ENCODE measurements around the gene PIM2.
A peak's percentile ranks its signal among the peaks of the same experiment; 100 is the strongest.

PIM2 gene

DNA sequence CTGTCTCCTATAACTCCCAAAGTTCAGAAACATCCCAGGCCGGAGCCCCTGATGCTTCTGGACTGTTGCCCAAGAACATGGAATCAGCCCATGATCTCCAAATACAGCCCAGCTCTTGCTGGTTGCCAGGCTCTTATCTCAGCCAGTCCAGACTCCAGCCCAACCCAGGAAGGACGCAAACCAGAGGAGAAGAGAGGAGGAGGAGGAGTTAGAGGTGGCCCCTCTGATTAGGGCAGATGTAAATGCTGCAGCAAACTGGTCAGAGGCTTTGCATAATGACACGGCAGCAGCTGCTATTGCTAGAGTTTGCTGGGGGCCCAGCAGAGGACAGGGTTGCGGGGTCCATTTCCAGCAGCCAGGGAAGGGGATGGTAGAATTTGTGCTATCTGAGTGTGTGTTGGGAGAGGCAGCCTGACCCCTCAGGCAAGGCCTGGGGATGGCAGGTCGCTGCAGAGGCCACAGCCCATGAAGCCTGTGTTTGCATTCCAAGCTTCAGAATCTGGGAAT, 42.8 kb upstream of the PIM2 start:
- WGBS: 29% methylated on average over 4 of the region's 5 CpGs
- Histone ChIP-seq H3K27ac (ENCODE audit: low read length, poor library complexity, severe bottlenecking) (no peak overlapping the region), H3K4me2 (ENCODE audit: low read length, poor library complexity, severe bottlenecking) (no peak overlapping the region), H3K9ac (ENCODE audit: low read length) (no peak overlapping the region), H3K23ac (ENCODE audit: low read length in 2 of 2) (no peak overlapping the region), H2BK120ac (ENCODE audit: low read depth, low read length) (no peak overlapping the region), H3K18ac (ENCODE audit: low read depth in 1 of 2, low read length in 2 of 2) (no peak overlapping the region), H3K4me1 (ENCODE audit: control insufficient read depth, insufficient read depth, low read depth, low read length) (peaks cover 5% of the 10 kb centered on the region), H4K91ac (ENCODE audit: low read length) (no peak overlapping the region), H2BK5ac (ENCODE audit: low read depth, low read length, poor library complexity, severe bottlenecking) (no peak overlapping the region), H4K8ac (ENCODE audit: low read length) (no peak overlapping the region), H3K27me3 (ENCODE audit: control insufficient read depth in 1 of 2, insufficient read depth in 1 of 2, low read length in 2 of 2) (peaks cover 0 to 3% of the 10 kb centered on the region in 2 experiments), H3K4me3 (ENCODE audit: insufficient read depth in 1 of 2, low read depth in 1 of 2, low read length in 2 of 2) (no peak overlapping the region), H3K14ac (ENCODE audit: low read length in 2 of 2) (no peak overlapping the region), H2BK12ac (ENCODE audit: low read length in 2 of 2) (no peak overlapping the region), H3K4ac (ENCODE audit: low read depth in 1 of 2, low read length in 2 of 2) (no peak overlapping the region), H2AK5ac (ENCODE audit: low read length, severe bottlenecking) (no peak overlapping the region), H2AFZ (ENCODE audit: low read depth, low read length) (no peak overlapping the region), H3K9me3 (ENCODE audit: control insufficient read depth, low read length) (no peaks in the 10 kb centered on the region), H3K79me1 (replicated peaks; ENCODE audit: low read length, poor library complexity, severe bottlenecking) (peaks cover 2% of the 10 kb centered on the region), H2BK15ac (ENCODE audit: low read depth, poor library complexity, severe bottlenecking) (no peak overlapping the region), H3K36me3 (ENCODE audit: control insufficient read depth in 1 of 2, insufficient read depth in 2 of 2, low read depth in 1 of 2, low read length in 2 of 2) (peaks cover 6 to 26% of the 10 kb centered on the region in 2 experiments)
- peak; percentile 54 for DNase-seq

DNA sequence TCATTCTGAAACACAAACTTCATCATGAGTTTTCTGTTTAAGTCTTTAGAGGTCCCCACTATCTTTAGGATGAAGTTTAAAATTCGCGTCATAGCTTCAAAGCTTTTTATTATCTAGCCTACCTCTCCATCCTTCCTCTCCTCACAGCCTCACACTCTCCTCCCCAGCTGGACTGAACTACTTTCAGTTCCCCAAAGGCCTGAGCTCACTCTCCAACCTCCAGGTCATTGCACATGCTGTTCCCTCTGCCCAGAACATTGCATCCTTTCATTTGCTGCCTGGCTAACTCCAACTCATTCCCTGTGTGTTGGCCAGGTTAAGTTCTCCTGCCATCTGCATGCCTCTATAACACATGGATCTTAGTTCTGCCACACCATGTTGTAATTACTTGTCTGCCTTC, 41.5 kb upstream of the PIM2 start:
- Histone ChIP-seq H4K8ac (ENCODE audit: low read length) (no peak overlapping the region), H3K36me3 (ENCODE audit: control insufficient read depth in 1 of 2, insufficient read depth in 2 of 2, low read depth in 1 of 2, low read length in 2 of 2) (peaks cover 14 to 21% of the 10 kb centered on the region in 2 experiments), H2BK120ac (ENCODE audit: low read depth, low read length) (no peak overlapping the region), H2BK12ac (ENCODE audit: low read length in 2 of 2) (no peak overlapping the region), H3K4me1 (ENCODE audit: control insufficient read depth, insufficient read depth, low read depth, low read length) (peaks cover 4% of the 10 kb centered on the region), H3K27me3 (ENCODE audit: control insufficient read depth in 1 of 2, insufficient read depth in 1 of 2, low read length in 2 of 2) (peaks cover 0 to 3% of the 10 kb centered on the region in 2 experiments), H3K4me2 (ENCODE audit: low read length, poor library complexity, severe bottlenecking) (no peak overlapping the region), H3K27ac (ENCODE audit: low read length, poor library complexity, severe bottlenecking) (no peak overlapping the region), H3K9me3 (ENCODE audit: control insufficient read depth, low read length) (no peaks in the 10 kb centered on the region), H3K9ac (ENCODE audit: low read length) (no peak overlapping the region), H3K18ac (ENCODE audit: low read depth in 1 of 2, low read length in 2 of 2) (no peak overlapping the region), H3K4me3 (ENCODE audit: insufficient read depth in 1 of 2, low read depth in 1 of 2, low read length in 2 of 2) (no peak overlapping the region), H2BK15ac (ENCODE audit: low read depth, poor library complexity, severe bottlenecking) (no peak overlapping the region), H2AK5ac (ENCODE audit: low read length, severe bottlenecking) (no peak overlapping the region), H2BK5ac (ENCODE audit: low read depth, low read length, poor library complexity, severe bottlenecking) (no peak overlapping the region), H2AFZ (ENCODE audit: low read depth, low read length) (no peak overlapping the region), H3K14ac (ENCODE audit: low read length in 2 of 2) (no peak overlapping the region), H3K23ac (ENCODE audit: low read length in 2 of 2) (no peak overlapping the region), H3K4ac (ENCODE audit: low read depth in 1 of 2, low read length in 2 of 2) (no peak overlapping the region), H4K91ac (ENCODE audit: low read length) (no peak overlapping the region), H3K79me1 (replicated peaks; ENCODE audit: low read length, poor library complexity, severe bottlenecking) (no peaks in the 10 kb centered on the region)
- 98% methylated on average over 2 of the region's 2 CpGs for WGBS
- DNase-seq: no peak

DNA sequence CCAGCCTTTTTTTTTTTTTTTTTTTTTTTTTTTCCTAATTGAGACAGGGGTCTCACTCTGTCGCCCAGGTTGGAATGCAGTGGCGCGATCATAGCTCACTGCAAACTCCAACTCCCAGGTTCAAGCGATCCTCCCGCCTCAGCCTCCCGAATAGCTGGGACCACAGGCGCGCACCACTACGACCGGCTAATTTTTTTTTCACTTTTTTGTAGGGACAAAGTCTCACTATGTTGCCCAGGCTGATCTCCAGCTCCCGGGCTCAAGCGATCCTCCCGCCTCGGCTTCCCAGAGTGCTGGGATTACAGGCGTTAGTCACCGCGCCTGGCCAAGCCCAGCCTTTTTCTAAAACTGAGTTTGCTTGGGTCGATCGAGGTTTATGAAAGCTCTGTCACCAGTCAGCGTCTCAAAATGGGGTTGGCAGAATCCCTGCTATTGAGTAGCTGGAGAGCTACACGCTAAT, 39.8 kb upstream of the PIM2 start:
- no peaks in the 10 kb centered on the region for H3K79me1 ChIP-seq (replicated peaks; ENCODE audit: low read length, poor library complexity, severe bottlenecking)
- H3K23ac ChIP-seq (ENCODE audit: low read length in 2 of 2): no peak overlapping the region
- no peak overlapping the region for H3K14ac ChIP-seq (ENCODE audit: low read length in 2 of 2)
- H2BK12ac ChIP-seq (ENCODE audit: low read length in 2 of 2): no peak overlapping the region
- H2AFZ ChIP-seq (ENCODE audit: low read depth, low read length): no peak overlapping the region
- no peaks in the 10 kb centered on the region for H3K9me3 ChIP-seq (ENCODE audit: control insufficient read depth, low read length)
- no peak overlapping the region for H2BK15ac ChIP-seq (ENCODE audit: low read depth, poor library complexity, severe bottlenecking)
- peak overlapping the region; percentile 27 for H4K91ac ChIP-seq (ENCODE audit: low read length)
- peaks cover 0 to 3% of the 10 kb centered on the region in 2 experiments for H3K27me3 ChIP-seq (ENCODE audit: control insufficient read depth in 1 of 2, insufficient read depth in 1 of 2, low read length in 2 of 2)
- peak; percentile 79 for DNase-seq
- H4K8ac ChIP-seq (ENCODE audit: low read length): peak overlapping the region; percentile 37
- no peak overlapping the region for H2AK5ac ChIP-seq (ENCODE audit: low read length, severe bottlenecking)
- peak overlapping the region; percentile 61 to 64 for H3K4ac ChIP-seq (ENCODE audit: low read depth in 1 of 2, low read length in 2 of 2)
- H3K4me2 ChIP-seq (ENCODE audit: low read length, poor library complexity, severe bottlenecking): peak overlapping the region; percentile 66
- H2BK5ac ChIP-seq (ENCODE audit: low read depth, low read length, poor library complexity, severe bottlenecking): no peak overlapping the region
- H3K4me1 ChIP-seq (ENCODE audit: control insufficient read depth, insufficient read depth, low read depth, low read length): peaks cover 6% of the 10 kb centered on the region
- 0% methylated on average over 20 of the region's 21 CpGs for WGBS
- no peak overlapping the region for H2BK120ac ChIP-seq (ENCODE audit: low read depth, low read length)
- H3K18ac ChIP-seq (ENCODE audit: low read depth in 1 of 2, low read length in 2 of 2): peak overlapping the region in 1 of 2 experiments; percentile 33
- H3K9ac ChIP-seq (ENCODE audit: low read length): peak overlapping the region; percentile 97
- peaks cover 17 to 27% of the 10 kb centered on the region in 2 experiments for H3K36me3 ChIP-seq (ENCODE audit: control insufficient read depth in 1 of 2, insufficient read depth in 2 of 2, low read depth in 1 of 2, low read length in 2 of 2)
- H3K4me3 ChIP-seq (ENCODE audit: insufficient read depth in 1 of 2, low read depth in 1 of 2, low read length in 2 of 2): peak overlapping the region in 1 of 2 experiments; percentile 85
- H3K27ac ChIP-seq (ENCODE audit: low read length, poor library complexity, severe bottlenecking): peak overlapping the region; percentile 95

GRCh38 chrX:48957827-48958634, 39.2 kb upstream of the PIM2 start:
- H3K23ac ChIP-seq (ENCODE audit: low read length in 2 of 2): no peak overlapping the region
- H3K4me1 ChIP-seq (ENCODE audit: control insufficient read depth, insufficient read depth, low read depth, low read length): peaks cover 6% of the 10 kb centered on the region
- H3K9me3 ChIP-seq (ENCODE audit: control insufficient read depth, low read length): no peaks in the 10 kb centered on the region
- peak; percentile 97 for DNase-seq
- peak overlapping the region; percentile 68 for H4K91ac ChIP-seq (ENCODE audit: low read length)
- H3K27ac ChIP-seq (ENCODE audit: low read length, poor library complexity, severe bottlenecking): peak overlapping the region; percentile 100
- H3K4ac ChIP-seq (ENCODE audit: low read depth in 1 of 2, low read length in 2 of 2): peak overlapping the region in 1 of 2 experiments; percentile 69
- H3K14ac ChIP-seq (ENCODE audit: low read length in 2 of 2): peak overlapping the region in 1 of 2 experiments; percentile 48
- H2BK120ac ChIP-seq (ENCODE audit: low read depth, low read length): peak overlapping the region; percentile 27
- H3K36me3 ChIP-seq (ENCODE audit: control insufficient read depth in 1 of 2, insufficient read depth in 2 of 2, low read depth in 1 of 2, low read length in 2 of 2): peaks cover 16 to 32% of the 10 kb centered on the region in 2 experiments
- no peak overlapping the region for H2AK5ac ChIP-seq (ENCODE audit: low read length, severe bottlenecking)
- no peaks in the 10 kb centered on the region for H3K79me1 ChIP-seq (replicated peaks; ENCODE audit: low read length, poor library complexity, severe bottlenecking)
- no peak overlapping the region for H3K4me2 ChIP-seq (ENCODE audit: low read length, poor library complexity, severe bottlenecking)
- peak overlapping the region; percentile 84 for H2BK5ac ChIP-seq (ENCODE audit: low read depth, low read length, poor library complexity, severe bottlenecking)
- peak overlapping the region; percentile 73 to 80 for H3K18ac ChIP-seq (ENCODE audit: low read depth in 1 of 2, low read length in 2 of 2)
- H3K9ac ChIP-seq (ENCODE audit: low read length): peak overlapping the region; percentile 97
- 1% methylated on average over 39 of the region's 66 CpGs for WGBS
- peak overlapping the region; percentile 78 to 85 for H3K4me3 ChIP-seq (ENCODE audit: insufficient read depth in 1 of 2, low read depth in 1 of 2, low read length in 2 of 2)
- H4K8ac ChIP-seq (ENCODE audit: low read length): peak overlapping the region; percentile 84
- H2BK12ac ChIP-seq (ENCODE audit: low read length in 2 of 2): no peak overlapping the region
- peaks cover 0 to 3% of the 10 kb centered on the region in 2 experiments for H3K27me3 ChIP-seq (ENCODE audit: control insufficient read depth in 1 of 2, insufficient read depth in 1 of 2, low read length in 2 of 2)
- H2AFZ ChIP-seq (ENCODE audit: low read depth, low read length): peak overlapping the region; percentile 42
- no peak overlapping the region for H2BK15ac ChIP-seq (ENCODE audit: low read depth, poor library complexity, severe bottlenecking)
